Adrenal gland (tissue), 12 donors: ENCODE measurements around the gene SRD5A3. TPM values are rescaled to one million over a fixed set of nuclear protein-coding genes. Genes with fewer than 3 reads are reported as not detected.
"Not testable (repeated sequence)": the region's sequence is repeated elsewhere in the genome, so short reads cannot be mapped to it uniquely, and the experiment has no call there.

Experiments
- DNase-seq, 7 donors: peaks; one replicate each; pipeline ENCODE4 v3.0.0-alpha.2; 2019 to 2020
- H3K27ac ChIP-seq, 5 donors: fragments of 200-600 bp; sonication (generic) in 4 of 5; 1 replicate in 3 of 5; 2 replicates in 2 of 5; pipeline versions ENCODE4 v1.5.1 to v1.8.0; 2016 to 2020; ENCODE audit warnings: mild to moderate bottlenecking in 1 of 5
- H3K27me3 ChIP-seq: fragments of 200-600 bp; 2 replicates; pipeline ENCODE4 v1.8.0; 2021
- H3K36me3 ChIP-seq, 2 donors: fragments of 200-600 bp; replicated peaks in 1 of 2; 1 replicate in 1 of 2; 2 replicates in 1 of 2; pipeline versions ENCODE4 v1.5.1 to v1.8.0; 2018 to 2022
- H3K4me1 ChIP-seq, 2 donors: fragments of 200-600 bp; replicated peaks in 1 of 2; 1 replicate in 1 of 2; 2 replicates in 1 of 2; pipeline versions ENCODE4 v1.5.1 to v1.8.0; 2018 to 2021
- H3K4me3 ChIP-seq, 4 donors: fragments of 200-600 bp; sonication (generic) in 3 of 4; one replicate each; pipeline ENCODE4 v1.5.1; 2016 to 2018
- H3K9me3 ChIP-seq, 3 donors: fragments of 200-600 bp; sonication (generic) in 1 of 3; replicated peaks in 1 of 3; 1 replicate in 2 of 3; 2 replicates in 1 of 3; pipeline versions ENCODE4 v1.5.1 to v1.8.0; 2016 to 2021
- POLR2A ChIP-seq, 2 donors: fragments of 450-650 bp; IDR thresholded peaks; one replicate each; pipeline ENCODE4 v1.6.1; 2017; ENCODE audit warnings: antibody characterized with exemption in 2 of 2, mild to moderate bottlenecking in 2 of 2, moderate library complexity in 1 of 2
- WGBS, 4 donors: extraction: QIAGEN DNeasy Blood & Tissue Kit in 2 of 4; methylation state at CpG; one replicate each; pipeline versions ENCODE4 v1.1.5 to v1.1.7; 2013 to 2017; 5-methylcytosine and 5-hydroxymethylcytosine counted together
- intact Hi-C, 2 donors: fragments of 100-400 bp; cut with DNase I; formaldehyde crosslinking; loops; one replicate each; pipeline versions ENCODE4 v1.14.1 to v1.15.0; 2022 to 2023
- polyA plus RNA-seq, 3 donors: library from polyadenylated mRNA; stranded (reverse); fragments of 200-250 nt in 2 of 3; fragments of 350-450 nt in 1 of 3; fragmentation: Illumina TruSeq in 1 of 3; extraction: RNeasy Lipid Tissue Mini Kit (QIAGEN cat#74804) in 1 of 3; gene quantifications; one replicate each; pipeline ENCODE4 v1.2.3, GENCODE V29; 2013 to 2014
- total RNA-seq, 9 donors: library from RNA; depleted of rRNA in 4 of 9; stranded (reverse); fragments of >200 nt in 4 of 9; fragments of 120-200 nt in 1 of 9; fragmentation: NEBNext Ultra II Directional in 1 of 9; extraction: Animal tissue kit (Norgen Biotek cat#: 25700) in 1 of 9; gene quantifications; one replicate each; pipeline versions ENCODE4 v1.1.0 to v1.2.4, GENCODE V29; 2013 to 2023
- TF ChIP-seq, protein P1 (sequence below), 6 experiments: fragments of 450-650 bp in 4 of 6; fragments of 200-600 bp in 2 of 6; sonication (generic) in 1 of 6; IDR thresholded peaks; 1 replicate in 5 of 6; 2 replicates in 1 of 6; pipeline versions ENCODE4 v1.5.1 to v1.8.0; 2016 to 2021; ENCODE audit warnings: antibody characterized with exemption in 6 of 6, mild to moderate bottlenecking in 2 of 6, moderate library complexity in 1 of 6
- donor health status: healthy with polysubstance abuse.
- donor health status: Bipolar disorder and iron deficiency.
- donor health status: DM: yes; HTN: yes; CAD: no.
- donor health status: DM: no; HTN: no; CAD: no.
- donor health status: DM: no; HTN: no; CAD: no.
- donor health status: DM: yes; HTN: yes; CAD: no.

The SRD5A3 gene
- total and polyA plus RNA-seq, 12 donors, result 6.8 to 28.4 (median 15.7) TPM

DNA sequence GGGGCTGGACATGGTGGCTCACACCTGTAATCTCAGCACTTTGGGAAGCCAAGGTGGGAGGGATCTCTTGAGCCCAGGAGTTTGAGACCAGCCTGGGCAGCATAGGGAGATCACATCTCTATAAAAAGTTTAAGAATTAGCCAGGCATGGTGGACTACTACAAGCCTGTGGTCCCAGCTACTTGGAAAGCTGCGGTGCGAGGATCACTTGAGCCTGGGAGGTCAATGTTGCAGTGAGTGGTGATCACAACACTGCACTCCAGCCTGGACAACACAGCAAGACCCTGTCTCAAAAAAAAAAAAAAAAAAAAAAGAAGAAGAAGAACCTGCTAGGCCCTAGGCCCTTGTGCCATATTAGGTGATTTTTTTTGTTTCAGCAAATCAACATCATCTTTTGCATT is 12.2 kb downstream of the SRD5A3 start:
- no peaks in the 10 kb centered on the region for H3K36me3 ChIP-seq

DNA sequence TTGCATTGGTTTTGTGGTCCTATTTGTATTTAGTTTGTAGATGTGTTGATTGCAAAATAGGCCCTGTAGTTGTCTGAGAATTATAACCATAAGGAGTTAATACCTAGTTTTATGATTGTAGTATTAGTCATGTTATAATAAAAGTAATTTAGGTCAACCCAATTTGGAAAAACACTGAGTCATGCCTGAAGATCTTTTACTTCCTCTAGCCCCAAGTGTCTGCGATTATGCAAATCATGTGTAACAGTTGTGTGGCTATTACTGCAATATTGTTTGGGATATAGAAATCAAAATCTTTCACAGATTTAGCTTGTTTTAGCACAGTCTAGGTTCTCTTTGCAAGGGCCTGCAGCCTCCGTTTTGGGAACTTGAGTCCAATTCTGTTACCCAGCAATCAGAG is 12.6 kb downstream of the SRD5A3 start:
- intact Hi-C loops, result no loop called here
- Histone ChIP-seq H3K36me3 (no peaks in the 10 kb centered on the region), H3K27me3 (no peaks in the 10 kb centered on the region), H3K9me3 (no peaks in the 10 kb centered on the region), H3K4me3 (no peak overlapping the region), H3K27ac (peak overlapping the region; percentile 30 to 80 (median 76)), H3K4me1 (peaks cover 22 to 24% of the 10 kb centered on the region in 2 donors)
- peak in 1 of 7 donors; percentile 31 for DNase-seq
- TF ChIP-seq POLR2A (IDR thresholded peaks at IDR 0.05), result no peak
- TF ChIP-seq, protein P1, sequence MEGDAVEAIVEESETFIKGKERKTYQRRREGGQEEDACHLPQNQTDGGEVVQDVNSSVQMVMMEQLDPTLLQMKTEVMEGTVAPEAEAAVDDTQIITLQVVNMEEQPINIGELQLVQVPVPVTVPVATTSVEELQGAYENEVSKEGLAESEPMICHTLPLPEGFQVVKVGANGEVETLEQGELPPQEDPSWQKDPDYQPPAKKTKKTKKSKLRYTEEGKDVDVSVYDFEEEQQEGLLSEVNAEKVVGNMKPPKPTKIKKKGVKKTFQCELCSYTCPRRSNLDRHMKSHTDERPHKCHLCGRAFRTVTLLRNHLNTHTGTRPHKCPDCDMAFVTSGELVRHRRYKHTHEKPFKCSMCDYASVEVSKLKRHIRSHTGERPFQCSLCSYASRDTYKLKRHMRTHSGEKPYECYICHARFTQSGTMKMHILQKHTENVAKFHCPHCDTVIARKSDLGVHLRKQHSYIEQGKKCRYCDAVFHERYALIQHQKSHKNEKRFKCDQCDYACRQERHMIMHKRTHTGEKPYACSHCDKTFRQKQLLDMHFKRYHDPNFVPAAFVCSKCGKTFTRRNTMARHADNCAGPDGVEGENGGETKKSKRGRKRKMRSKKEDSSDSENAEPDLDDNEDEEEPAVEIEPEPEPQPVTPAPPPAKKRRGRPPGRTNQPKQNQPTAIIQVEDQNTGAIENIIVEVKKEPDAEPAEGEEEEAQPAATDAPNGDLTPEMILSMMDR (IDR thresholded peaks at IDR 0.05), result no peak
- 8 to 19% (median 9%) methylated on average over 2 of the region's 2 CpGs for WGBS, 4 donors

More for the DNA sequence above, 12.2 kb downstream of the SRD5A3 start:
- Histone ChIP-seq H3K4me1 (peaks cover 22 to 24% of the 10 kb centered on the region in 2 donors), H3K4me3 (no peak overlapping the region), H3K9me3 (no peaks in the 10 kb centered on the region), H3K27me3 (no peaks in the 10 kb centered on the region), H3K27ac (peak overlapping the region in 4 of 5 donors; percentile 4 to 80 (median 78))
- intact Hi-C loops, result no loop called here
- TF ChIP-seq POLR2A (IDR thresholded peaks at IDR 0.05), result no peak
- TF ChIP-seq, protein P1 (IDR thresholded peaks at IDR 0.05), result no peak
- DNase-seq, result no peak
- WGBS, 4 donors, result 97 to 100% (median 100%) methylated on average over 2 of the region's 2 CpGs; no CpG with 5 or more reads in 1 of the 4 donors

DNA sequence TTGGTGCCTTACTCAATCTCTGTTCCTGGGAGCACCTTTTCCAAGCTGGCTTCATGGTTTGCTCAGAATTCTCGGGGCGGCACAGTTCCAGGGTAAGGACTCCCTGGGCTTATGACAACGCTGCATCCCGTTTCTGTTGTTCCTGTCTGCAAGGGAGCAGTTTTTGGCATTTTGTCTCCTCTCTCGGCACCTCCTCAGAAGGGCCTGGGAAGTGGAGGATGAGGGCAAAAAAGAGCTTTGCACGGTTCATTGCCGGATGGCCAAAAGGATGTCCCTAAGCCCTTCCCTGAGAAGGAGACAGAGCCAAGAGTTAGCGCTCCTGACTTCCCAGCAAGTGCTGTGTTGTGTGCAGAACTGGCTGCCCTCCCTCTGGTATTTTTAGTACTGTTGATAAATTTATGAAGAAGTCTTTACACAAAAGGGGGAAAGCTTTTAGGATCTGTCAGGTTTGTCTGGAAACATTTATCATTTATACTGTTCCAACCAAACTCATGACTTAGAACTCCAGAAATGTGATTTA is 13.4 kb downstream of the SRD5A3 start:
- H3K27ac ChIP-seq, result peak overlapping the region; percentile 30 to 80 (median 76)
- H3K36me3 ChIP-seq, result no peaks in the 10 kb centered on the region
- H3K27me3 ChIP-seq, result no peaks in the 10 kb centered on the region
- intact Hi-C loops, result no loop called here
- no peak overlapping the region for H3K4me3 ChIP-seq
- peaks cover 22 to 24% of the 10 kb centered on the region in 2 donors for H3K4me1 ChIP-seq
- peak in 1 of 2 donors; percentile 32 for TF ChIP-seq POLR2A (IDR thresholded peaks at IDR 0.05)
- TF ChIP-seq, protein P1 (IDR thresholded peaks at IDR 0.05), result no peak
- peak; percentile 22 to 71 (median 65) for DNase-seq
- no peaks in the 10 kb centered on the region for H3K9me3 ChIP-seq
- WGBS, 4 donors, result 28 to 55% (median 47%) methylated on average over 7 to 8 of the region's 8 CpGs

DNA sequence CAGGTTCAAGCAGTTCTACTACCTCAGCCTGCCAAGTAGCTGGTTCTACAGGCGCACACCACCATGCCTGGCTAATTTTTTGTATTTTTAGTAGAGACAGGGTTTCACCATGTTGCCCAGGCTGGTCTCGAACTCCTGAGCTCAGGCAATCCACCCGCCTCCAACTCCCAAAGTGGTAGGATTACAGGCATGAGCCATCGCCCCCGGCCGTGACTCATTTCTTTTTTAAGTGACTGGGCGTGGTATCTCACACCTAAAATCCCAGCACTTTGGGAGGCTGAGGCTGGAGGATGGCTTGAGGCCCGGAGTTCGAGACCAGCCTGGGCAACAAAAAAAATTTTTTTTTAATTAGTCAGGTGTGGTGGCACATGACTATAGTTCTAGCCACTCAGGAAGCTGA is 16.9 kb downstream of the SRD5A3 start:
- WGBS, 4 donors, result 95 to 99% (median 96%) methylated on average over 9 of the region's 9 CpGs
- DNase-seq, H3K27me3 ChIP-seq, H3K9me3 ChIP-seq, H3K4me3 ChIP-seq, H3K36me3 ChIP-seq, intact Hi-C loops, H3K27ac ChIP-seq: not testable (repeated sequence)
- H3K4me1 ChIP-seq, result peaks cover 18 to 21% of the 10 kb centered on the region in 2 donors
